NK-92 treated with Interleukin-12 subunit alpha and Interleukin-12 subunit beta, amount 100 ng/mL, for 24 hours (cell line): Measurements from ENCODE around the gene APOBEC4.
"Not testable (repeated sequence)": the region's sequence is repeated elsewhere in the genome, so short reads cannot be mapped to it uniquely, and the experiment has no call there.

ENCODE experiments used
- DNase-seq: peaks from one replicate; lab custom pipeline; 2025; lab: John Stamatoyannopoulos, UW

The APOBEC4 gene

GRCh38 chr1:183652547-183653461 lies at the start of gene APOBEC4:
TSS of gene APOBEC4 (minus strand) at chr1:183653316. CDS start at chr1:183648781, 4,535 bp downstream.
- no peak for DNase-seq

- no peak for DNase-seq
Measured at GRCh38 chr1:183702813-183703198, 49.7 kb upstream of the APOBEC4 start.

- no peak for DNase-seq
Measured at GRCh38 chr1:183702087-183702812, 49.1 kb upstream of the APOBEC4 start.

- no peak for DNase-seq
Measured at GRCh38 chr1:183699616-183700160, 46.6 kb upstream of the APOBEC4 start.

- no peak for DNase-seq
Measured at GRCh38 chr1:183697814-183698590, 44.9 kb upstream of the APOBEC4 start.

GRCh38 chr1:183696981-183697380 lies 43.9 kb upstream of the APOBEC4 start:
- no peak for DNase-seq

GRCh38 chr1:183694755-183695154 lies 41.6 kb upstream of the APOBEC4 start:
- DNase-seq: no peak

- DNase-seq: no peak
Measured at GRCh38 chr1:183694066-183694465, 41.0 kb upstream of the APOBEC4 start.

GRCh38 chr1:183693521-183693920 lies 40.4 kb upstream of the APOBEC4 start:
- DNase-seq: no peak

GRCh38 chr1:183689762-183690204 lies 36.7 kb upstream of the APOBEC4 start:
- no peak for DNase-seq

- no peak for DNase-seq
Measured at GRCh38 chr1:183688341-183689060, 35.4 kb upstream of the APOBEC4 start.

GRCh38 chr1:183687546-183688304 lies 34.6 kb upstream of the APOBEC4 start:
- DNase-seq: no peak

- DNase-seq: no peak
Measured at GRCh38 chr1:183686229-183686628, 33.1 kb upstream of the APOBEC4 start.

- DNase-seq: no peak
Measured at GRCh38 chr1:183685112-183685713, 32.1 kb upstream of the APOBEC4 start.

- DNase-seq: not testable (repeated sequence)
Measured at GRCh38 chr1:183679363-183679762, 26.2 kb upstream of the APOBEC4 start.

GRCh38 chr1:183678819-183679218 lies 25.7 kb upstream of the APOBEC4 start:
- DNase-seq: no peak

GRCh38 chr1:183676586-183677189 lies 23.6 kb upstream of the APOBEC4 start:
- DNase-seq: no peak

GRCh38 chr1:183675883-183676585 lies 22.9 kb upstream of the APOBEC4 start:
- DNase-seq: no peak

GRCh38 chr1:183675381-183675780 lies 22.3 kb upstream of the APOBEC4 start:
- DNase-seq: no peak
